NB4 (cell line): ENCODE data around the gene CHST6.

ENCODE experiments used
- DNase-seq: peaks from one replicate; pipeline ENCODE4 v3.0.0; 2010; ENCODE audit warnings: low read depth
- H3K4me3 ChIP-seq: one replicate; pipeline ENCODE4 v1.5.1; 2011; ENCODE audit warnings: mild to moderate bottlenecking, low read depth, low read length, moderate library complexity
- MYC ChIP-seq: IDR thresholded peaks from 2 replicates; pipeline ENCODE4 v1.6.1; 2011; ENCODE audit warnings: low read depth, low read length
- POLR2A ChIP-seq: IDR thresholded peaks from 2 replicates; pipeline ENCODE4 v1.6.1; 2011; ENCODE audit warnings: mild to moderate bottlenecking; ENCODE audit not compliant: insufficient read length; ENCODE audit errors: extremely low read depth
- TF ChIP-seq, protein P1 (sequence below): IDR thresholded peaks from 2 replicates; pipeline ENCODE4 v1.6.1; 2011; ENCODE audit warnings: low read depth, low read length
- TF ChIP-seq, protein P2 (sequence below): IDR thresholded peaks from one replicate; pipeline ENCODE4 v1.5.1; 2012; ENCODE audit warnings: low read depth, low read length

The CHST6 gene

GRCh38 chr16:75455677-75456076 lies 39.6 kb downstream of the CHST6 start:
- TF ChIP-seq, protein P1, sequence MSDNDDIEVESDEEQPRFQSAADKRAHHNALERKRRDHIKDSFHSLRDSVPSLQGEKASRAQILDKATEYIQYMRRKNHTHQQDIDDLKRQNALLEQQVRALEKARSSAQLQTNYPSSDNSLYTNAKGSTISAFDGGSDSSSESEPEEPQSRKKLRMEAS: no peak
- TF ChIP-seq MYC (no peak), POLR2A (no peak)
- TF ChIP-seq, protein P2, sequence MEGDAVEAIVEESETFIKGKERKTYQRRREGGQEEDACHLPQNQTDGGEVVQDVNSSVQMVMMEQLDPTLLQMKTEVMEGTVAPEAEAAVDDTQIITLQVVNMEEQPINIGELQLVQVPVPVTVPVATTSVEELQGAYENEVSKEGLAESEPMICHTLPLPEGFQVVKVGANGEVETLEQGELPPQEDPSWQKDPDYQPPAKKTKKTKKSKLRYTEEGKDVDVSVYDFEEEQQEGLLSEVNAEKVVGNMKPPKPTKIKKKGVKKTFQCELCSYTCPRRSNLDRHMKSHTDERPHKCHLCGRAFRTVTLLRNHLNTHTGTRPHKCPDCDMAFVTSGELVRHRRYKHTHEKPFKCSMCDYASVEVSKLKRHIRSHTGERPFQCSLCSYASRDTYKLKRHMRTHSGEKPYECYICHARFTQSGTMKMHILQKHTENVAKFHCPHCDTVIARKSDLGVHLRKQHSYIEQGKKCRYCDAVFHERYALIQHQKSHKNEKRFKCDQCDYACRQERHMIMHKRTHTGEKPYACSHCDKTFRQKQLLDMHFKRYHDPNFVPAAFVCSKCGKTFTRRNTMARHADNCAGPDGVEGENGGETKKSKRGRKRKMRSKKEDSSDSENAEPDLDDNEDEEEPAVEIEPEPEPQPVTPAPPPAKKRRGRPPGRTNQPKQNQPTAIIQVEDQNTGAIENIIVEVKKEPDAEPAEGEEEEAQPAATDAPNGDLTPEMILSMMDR: no peak
- H3K4me3 ChIP-seq: no peak overlapping the region
- DNase-seq: no peak

DNA sequence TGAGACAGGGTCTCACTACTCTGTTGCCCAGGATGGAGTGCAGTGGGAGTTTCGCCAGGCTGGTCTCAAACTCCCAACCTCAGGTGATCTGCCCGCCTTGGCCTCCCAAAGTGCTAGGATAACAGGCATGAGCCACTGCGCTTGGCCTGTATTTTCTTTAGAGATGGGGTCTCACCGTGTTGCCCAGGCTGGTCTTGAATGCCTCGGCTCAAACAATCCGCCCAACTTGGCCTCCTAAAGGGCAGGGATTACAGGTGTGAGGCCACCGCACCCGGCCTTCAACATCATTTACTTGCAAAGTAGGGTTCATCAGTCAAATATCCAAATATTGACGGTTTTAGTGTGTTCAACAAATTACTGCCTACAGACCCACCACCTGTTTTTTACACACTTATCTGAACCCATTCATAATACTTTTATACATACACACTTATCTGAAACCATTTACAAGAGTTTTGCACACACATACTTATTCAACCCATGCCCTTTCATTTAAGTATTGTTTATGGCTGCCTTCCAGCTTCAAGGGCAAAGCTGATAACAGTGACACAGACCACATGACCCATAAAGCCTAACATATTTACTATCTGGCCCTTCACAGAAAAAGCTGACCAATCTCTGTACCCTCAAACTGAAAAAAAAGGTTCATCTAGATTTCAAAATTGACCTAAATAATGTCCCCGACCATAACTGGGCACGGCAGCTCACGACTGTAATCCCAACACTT lies 42.6 kb downstream of the CHST6 start:
- no peak for DNase-seq

DNA sequence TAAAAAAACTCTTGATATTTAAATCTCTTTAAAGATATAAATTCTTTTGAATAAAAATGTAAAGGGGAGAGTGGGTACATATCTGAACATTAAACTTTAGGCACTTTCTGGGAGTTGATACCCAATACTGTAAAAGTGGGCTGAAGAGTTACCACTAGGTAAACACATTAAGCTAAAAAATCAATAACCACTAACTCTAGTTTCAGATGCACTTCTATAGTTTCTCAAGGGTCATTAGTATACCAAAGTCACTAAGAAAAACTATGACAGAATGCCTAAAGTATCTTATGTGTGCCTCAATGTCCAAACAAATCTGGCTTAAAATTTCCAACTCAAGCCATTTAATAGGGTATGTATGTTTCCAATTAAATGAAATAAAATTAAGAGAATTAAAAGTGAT lies 48.8 kb downstream of the CHST6 start:
- TF ChIP-seq POLR2A (no peak), MYC (no peak)
- TF ChIP-seq, protein P2: no peak
- TF ChIP-seq, protein P1: no peak
- no peak for DNase-seq
- H3K4me3 ChIP-seq: no peak overlapping the region

More for the DNA sequence above, 42.6 kb downstream of the CHST6 start:
- TF ChIP-seq, protein P1: no peak
- TF ChIP-seq POLR2A: no peak
- no peak overlapping the region for H3K4me3 ChIP-seq

DNA sequence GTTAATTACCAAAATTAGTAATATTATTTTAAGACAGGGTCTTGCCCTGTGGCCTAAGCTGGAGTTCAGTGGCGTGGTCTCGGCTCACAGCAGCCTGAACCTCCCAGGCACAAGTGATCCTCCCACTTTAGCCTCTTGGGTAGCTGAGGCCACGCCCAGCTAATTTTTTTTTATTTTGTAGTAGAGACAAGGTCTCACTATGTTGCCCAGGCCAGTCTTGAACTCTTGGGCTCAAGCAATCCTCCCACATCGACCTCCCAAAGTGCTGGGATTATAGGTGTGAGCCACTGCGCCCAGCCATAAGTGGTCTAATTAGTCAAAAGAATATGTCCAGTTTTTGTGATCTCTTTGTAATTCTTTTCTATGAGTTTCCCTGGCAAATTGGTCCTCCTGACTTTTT lies 49.9 kb downstream of the CHST6 start:
- H3K4me3 ChIP-seq: no peak overlapping the region
- TF ChIP-seq, protein P1: no peak
- TF ChIP-seq MYC (no peak), POLR2A (no peak)
- TF ChIP-seq, protein P2: no peak
- no peak for DNase-seq

- no peak overlapping the region for H3K4me3 ChIP-seq
- TF ChIP-seq, protein P1: no peak
- TF ChIP-seq, protein P2: no peak
- TF ChIP-seq MYC: no peak
- TF ChIP-seq POLR2A: no peak
- DNase-seq: no peak
These were observed 51.9 kb downstream of the CHST6 start for GRCh38 chr16:75443298-75443697.

- peak overlapping the region; percentile 66 for H3K4me3 ChIP-seq
- TF ChIP-seq POLR2A (no peak), MYC (no peak)
- TF ChIP-seq, protein P1: no peak
- TF ChIP-seq, protein P2: no peak
- DNase-seq: peak; percentile 80
These were observed 61.4 kb downstream of the CHST6 start for GRCh38 chr16:75433732-75434413.
